ENCODE data around the gene SLC44A5.
"Not testable (repeated sequence)": the region's sequence is repeated elsewhere in the genome, so short reads cannot be mapped to it uniquely, and the experiment has no call there.

The SLC44A5 gene

DNA sequence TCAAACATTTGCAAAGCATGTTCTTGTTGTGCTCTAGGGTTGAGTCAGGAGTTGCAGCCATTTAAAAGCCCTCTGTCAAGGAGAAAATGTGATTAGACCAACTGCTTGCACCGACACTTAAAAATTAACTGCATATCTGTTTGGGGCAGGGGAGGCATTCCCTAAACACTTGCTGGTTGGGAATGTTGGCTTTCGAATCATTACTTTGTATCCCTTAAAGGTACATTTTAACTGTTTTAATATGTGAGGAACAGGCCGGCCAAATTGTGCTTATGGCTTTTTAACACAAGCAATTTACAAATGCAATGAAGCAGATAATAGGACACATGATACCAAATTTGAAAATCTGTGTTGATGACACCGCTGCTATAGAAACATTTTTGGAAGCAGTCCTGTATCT lies 317.6 kb downstream of the SLC44A5 start:
- no peak for DNase-seq (ENCODE audit: extremely low read depth in 1 of 2, low read depth in 1 of 2)

DNA sequence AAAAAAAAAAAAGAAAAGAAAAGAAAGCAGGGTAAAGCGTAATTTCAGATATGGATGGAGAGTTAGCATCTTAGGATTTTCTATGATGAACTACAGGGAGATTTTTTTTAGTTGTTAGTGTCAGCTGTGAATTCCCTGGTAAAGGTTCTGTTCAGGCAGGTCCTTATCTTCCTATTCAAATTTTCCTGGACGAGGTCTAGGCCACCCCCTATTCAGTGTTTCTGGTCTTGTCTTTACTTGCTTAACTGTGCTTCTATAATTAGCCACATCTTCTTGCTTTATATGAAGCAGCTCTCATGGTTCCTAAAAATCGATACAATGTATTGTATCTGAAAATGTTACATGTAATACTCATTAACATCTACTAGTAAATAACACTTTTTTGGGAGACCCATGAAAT lies 318.9 kb downstream of the SLC44A5 start:
- DNase-seq (ENCODE audit: extremely low read depth in 1 of 2, low read depth in 1 of 2), result no peak

DNA sequence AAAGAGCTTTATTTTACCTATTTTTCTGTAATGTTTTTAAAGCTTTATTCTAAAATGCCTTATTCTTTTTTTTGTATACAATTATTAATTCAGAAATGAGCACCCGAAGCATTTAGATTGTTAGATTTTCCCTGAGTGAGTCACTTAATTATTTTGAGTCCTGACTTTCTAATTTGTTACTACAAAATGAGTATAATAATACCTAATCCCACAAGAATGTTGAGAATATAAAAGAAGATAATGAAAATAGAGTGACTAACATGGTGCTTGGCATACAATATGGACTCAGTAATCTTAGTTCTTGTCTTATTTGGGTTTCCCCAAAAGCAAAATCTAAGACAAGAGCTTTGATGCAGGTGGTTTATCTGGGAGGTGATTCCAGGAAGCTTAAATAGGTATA lies 334.5 kb downstream of the SLC44A5 start:
- DNase-seq (ENCODE audit: extremely low read depth in 1 of 2, low read depth in 1 of 2), result no peak

DNA sequence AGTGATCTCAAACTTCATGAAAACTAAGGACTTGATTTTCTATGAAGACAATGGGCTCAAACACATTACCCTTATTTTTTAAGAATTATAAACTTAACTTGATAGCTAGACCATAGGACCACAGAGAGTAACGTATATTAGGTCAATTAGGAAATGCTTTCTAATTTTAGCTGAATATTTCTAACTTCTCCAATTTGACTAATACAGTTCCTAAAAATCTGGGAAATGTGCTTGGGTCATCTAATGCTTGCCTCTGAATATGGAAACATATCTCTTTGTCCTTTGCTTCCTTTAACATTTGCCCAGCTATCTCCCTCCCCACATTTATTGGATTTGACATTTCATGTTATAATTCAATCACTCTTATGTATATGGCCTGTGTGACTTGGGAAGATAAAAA lies 335.3 kb downstream of the SLC44A5 start:
- DNase-seq (ENCODE audit: extremely low read depth in 1 of 2, low read depth in 1 of 2), result no peak

DNA sequence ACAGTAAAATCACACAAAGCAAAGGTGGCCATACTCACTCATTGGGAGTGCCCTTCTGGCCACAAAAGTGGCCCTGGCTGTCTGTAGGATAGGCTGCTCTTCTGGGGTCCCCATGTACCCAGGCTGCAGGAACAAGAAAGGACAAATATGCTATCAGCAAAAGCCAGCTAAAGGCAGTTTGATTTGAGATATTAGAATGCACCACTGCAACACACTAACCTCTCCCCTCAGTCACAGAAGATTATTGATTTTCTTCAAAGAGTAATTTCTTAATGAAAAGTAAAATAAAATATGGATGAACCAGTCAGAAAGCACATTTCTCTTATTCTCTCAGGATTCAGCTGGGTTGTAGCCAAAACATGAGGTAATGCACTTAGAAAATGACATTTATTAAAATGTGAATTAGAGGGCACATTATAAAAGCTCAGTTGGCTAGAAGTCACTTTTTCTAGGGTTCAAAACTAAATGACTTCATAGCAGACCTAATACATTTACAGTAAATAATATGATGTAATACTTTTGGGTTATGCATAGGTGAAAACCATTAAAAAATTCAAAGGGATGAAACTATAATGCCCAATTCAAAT lies 335.9 kb downstream of the SLC44A5 start:
- no peak for DNase-seq (ENCODE audit: extremely low read depth in 1 of 2, low read depth in 1 of 2)

DNA sequence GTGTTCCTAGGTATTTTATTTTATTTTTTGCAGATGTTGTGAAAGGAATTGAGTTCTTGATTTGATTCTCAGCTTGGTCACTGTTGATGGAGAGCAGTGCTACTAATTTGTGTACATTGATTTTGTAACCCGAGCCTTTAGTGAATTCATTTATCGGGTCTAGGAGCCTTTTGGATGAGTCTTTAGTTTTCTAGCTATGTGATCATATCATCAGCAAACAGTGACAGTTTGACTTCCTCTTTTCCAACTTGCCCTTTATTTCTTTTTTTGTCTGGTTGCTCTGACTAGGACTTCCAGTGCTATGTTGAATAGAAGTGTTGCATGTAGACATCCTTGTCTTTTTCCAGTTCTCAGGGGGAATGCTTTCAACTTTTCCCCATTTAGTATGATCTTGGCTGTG lies 337.8 kb downstream of the SLC44A5 start:
- DNase-seq (ENCODE audit: extremely low read depth in 1 of 2, low read depth in 1 of 2), result no peak

DNA sequence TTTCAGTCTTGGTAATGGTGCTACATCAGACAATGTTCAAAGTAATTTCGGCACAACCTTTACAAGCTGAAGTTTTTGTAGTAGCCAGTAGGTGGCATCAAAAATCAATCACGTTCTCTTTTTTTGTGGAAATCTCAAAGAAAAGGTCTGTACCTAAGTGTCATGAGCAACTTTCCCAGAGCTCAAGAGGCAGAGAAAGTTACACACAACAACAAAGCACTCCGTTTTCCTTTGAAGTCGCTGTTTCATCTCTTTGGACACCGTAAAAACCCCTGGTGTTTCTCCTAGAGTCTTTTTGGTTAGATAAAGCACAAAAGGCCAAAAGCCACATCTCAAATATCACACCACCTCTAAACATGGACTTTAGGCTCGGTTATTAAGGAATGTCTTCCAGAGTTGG lies 345.1 kb downstream of the SLC44A5 start:
- DNase-seq (ENCODE audit: extremely low read depth in 1 of 2, low read depth in 1 of 2), result no peak

DNA sequence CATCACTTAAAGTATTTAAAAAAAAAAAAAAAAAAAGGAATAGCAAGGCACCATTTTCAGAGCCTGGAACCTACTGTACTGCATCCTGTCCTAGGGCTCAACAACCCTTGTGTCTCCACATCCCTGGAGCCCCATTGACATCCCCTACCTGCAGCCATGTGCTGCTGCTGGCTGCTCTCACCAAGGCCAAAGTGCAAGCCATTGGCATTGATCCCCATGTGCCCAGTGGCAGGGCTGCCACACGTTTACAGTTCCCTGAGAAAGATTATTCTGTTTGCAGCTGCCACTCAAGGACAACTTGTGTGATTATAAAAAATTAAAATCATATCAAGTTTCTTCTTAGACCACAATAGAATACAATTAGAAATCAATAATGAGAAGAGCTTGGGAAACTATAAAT lies 346.8 kb downstream of the SLC44A5 start:
- DNase-seq (ENCODE audit: extremely low read depth in 1 of 2, low read depth in 1 of 2), result no peak

DNA sequence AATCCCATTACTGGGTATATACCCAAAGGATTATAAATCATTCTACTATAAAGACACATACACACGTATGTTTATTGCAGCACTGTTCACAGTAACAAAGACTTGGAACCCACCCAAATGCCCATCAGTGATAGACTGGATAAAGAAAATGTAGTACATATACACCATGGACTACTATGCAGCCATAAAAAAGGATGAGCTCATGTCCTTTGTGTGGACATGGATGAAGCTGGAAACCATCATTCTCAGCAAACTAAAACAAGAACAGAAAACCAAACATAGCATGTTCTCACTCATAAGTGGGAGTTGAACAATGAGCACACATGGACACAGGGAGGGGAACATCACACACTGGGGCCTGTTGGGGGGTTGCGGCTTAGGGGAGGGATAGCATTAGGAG lies 347.3 kb downstream of the SLC44A5 start:
- DNase-seq (ENCODE audit: extremely low read depth in 1 of 2, low read depth in 1 of 2), result not testable (repeated sequence)

DNA sequence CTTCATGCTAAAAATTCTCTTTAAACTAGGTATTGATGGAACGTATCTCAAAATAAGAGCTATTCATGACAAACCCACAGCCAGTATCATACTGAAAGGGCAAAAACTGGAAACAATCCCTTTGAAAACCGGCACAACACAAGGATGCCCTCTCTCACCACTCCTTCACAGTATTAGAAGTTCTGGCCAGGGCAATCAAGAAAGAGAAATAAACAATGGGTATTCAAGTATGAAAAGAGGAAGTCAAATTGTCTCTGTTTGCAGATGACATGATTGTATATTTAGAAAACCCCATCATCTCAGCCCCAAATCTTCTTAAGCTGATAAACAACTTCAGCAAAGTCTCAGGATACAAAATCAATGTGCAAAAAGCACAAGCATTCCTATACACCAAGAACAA lies 349.0 kb downstream of the SLC44A5 start:
- not testable (repeated sequence) for DNase-seq (ENCODE audit: extremely low read depth in 1 of 2, low read depth in 1 of 2)

DNA sequence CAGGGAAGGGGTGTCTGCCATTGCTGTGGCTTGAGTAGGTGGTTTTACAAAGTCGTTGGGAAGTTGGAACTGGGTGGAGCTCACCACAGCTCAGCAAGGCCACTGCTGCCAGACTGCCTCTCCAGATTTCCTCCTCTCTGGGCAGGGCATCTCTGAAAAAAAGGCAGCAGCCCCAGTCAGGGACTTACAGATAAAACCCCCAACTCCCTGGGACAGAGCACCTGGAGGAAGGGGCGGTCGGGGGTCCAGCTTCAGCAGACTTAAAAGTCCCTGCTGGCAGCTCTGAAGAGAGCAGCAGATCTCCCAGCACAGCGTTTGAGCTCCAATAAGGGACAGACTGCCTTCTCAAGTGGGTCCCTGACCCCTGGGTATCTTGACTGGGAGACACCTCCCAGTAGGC lies 352.6 kb downstream of the SLC44A5 start:
- no peak for DNase-seq (ENCODE audit: extremely low read depth in 1 of 2, low read depth in 1 of 2)

DNA sequence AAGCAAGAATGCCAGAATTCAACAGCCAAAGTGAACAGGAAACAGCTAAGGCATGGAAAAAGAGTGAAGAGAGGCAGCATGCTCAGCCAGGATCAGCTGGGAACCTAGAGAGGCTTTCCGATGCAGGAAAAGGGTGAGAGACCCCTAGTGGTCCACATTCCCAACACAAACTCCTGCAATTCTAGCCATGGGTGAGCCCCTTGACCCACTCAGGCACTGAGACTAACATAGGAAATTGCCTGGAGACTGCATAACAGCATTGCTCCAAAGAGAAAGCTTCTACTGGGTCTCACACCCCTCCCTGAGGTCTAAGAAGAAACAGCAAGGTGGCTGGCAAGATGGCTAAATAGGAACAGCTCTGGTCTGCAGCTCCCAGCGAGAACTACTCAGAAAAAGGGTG lies 353.5 kb downstream of the SLC44A5 start:
- DNase-seq (ENCODE audit: extremely low read depth in 1 of 2, low read depth in 1 of 2), result no peak

DNA sequence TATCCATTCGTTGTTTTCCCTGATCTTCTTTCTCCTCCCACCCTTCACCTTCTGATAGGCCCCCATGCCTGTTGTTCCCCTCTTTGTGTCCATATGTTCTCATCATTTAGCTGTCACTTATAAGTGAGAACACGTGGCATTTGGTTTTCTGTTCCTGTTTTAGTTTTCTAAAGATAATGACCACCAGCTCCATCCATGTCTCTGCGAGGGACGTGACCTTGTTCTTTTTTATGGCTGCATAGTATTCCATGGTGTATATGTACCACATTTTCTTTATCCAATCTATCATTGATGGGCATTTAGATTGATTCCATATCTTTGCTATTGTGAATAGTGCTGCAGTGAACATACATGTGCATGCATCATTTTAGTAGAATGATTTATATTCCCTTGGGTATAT lies 360.8 kb downstream of the SLC44A5 start:
- DNase-seq (ENCODE audit: extremely low read depth in 1 of 2, low read depth in 1 of 2), result not testable (repeated sequence)

DNA sequence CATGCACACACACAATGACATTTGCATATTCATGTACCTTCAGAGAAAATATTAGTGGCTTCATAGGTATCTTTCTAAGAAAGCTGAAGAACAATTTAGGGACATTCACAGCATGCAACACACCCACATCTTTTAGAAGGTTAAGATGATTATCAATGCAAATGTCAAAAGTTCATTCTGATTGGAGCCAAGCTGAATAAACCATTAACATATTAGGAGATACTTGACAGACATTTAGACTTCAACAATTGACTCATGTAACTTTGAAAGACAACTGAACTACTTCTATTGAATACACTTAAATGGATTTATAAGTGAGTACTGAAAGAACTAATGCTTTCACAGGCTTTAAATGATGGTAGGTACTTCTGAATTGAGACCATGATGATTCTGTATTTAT lies 365.7 kb downstream of the SLC44A5 start:
- DNase-seq (ENCODE audit: extremely low read depth in 1 of 2, low read depth in 1 of 2), result no peak

DNA sequence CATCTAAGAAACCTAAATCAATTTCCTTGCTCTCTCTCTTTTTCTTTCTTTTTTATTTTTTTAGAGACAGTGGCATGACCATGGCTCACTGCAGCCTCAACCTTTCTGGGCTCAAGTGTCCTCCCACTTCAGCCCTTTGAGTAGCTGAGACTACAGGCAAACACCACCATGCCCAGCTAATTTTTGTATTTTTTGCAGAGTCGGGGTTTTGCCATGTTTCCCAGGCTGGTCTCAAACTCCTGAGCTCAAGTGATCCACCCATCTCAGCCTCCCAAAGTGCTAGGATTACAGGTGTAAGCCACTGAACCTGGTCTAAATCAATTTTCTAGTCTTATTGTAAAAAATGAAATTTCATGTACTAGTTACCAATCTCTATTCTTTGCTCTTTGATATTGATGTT lies 367.8 kb downstream of the SLC44A5 start:
- DNase-seq (ENCODE audit: extremely low read depth in 1 of 2, low read depth in 1 of 2), result no peak

DNA sequence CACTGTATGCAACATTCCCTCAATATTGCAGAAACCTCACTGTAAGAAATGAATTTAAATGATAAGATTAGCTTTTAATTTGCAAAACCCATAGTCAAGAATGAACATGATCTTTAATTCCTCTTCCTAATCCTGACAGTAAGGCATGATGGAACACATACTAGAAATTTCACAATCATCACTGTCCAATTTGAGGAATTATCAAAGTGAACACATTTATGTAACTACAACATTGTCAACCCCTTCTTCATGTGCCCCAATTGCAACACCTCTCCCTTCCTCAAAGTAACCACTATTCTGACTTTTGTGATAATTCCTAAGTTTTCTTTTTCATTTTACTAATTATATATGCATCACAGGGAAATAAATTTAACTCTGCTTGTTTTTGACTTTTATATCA lies 373.6 kb downstream of the SLC44A5 start:
- no peak for DNase-seq (ENCODE audit: extremely low read depth in 1 of 2, low read depth in 1 of 2)

DNA sequence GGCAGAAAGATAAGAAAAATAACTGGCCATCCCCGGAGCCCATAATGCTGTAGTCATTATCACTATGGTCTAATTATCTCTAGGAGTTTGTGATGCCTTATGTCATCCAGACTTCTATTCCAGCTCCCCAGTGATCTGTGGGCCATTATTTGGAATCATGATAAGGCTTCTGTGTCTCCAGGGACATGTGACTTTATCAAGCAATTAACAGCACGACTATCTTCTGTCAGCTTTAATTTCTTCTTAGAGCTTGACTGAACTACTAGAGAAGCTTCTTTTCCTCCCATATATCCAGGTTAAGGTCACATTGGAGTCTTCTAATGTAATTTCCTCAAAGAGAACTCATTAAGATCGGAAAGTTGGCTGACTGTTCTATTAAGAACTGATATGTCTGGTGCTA lies 376.4 kb downstream of the SLC44A5 start:
- DNase-seq (ENCODE audit: extremely low read depth in 1 of 2, low read depth in 1 of 2), result no peak

DNA sequence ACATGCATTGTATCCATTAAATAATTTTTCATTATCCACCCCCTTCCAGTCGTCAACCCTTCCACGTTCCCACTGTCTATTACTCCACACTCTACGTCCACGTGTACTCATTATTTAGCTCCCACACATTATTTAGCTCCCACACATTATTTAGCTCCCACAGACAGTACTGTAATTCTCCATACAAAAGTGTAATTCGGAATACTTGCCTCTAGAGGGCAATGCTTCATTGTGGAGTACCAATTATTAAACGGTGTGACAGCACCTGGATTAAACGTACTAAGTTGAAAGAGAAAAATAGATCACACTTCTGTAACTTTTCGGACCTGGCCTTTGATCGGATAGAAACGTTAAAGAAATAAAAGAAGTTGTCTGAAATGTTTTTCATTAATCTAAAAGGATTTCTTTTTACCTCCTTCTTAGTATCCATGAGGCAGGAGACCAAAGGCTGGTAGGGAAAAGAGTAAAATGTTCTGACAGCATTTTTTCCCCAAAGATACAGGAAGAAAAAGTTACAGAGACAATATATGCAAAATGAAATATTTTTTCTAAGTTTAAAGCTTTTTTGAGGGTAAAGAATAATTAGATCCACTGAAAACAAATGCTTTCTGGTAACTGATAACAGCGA lies 377.5 kb downstream of the SLC44A5 start:
- no peak for DNase-seq (ENCODE audit: extremely low read depth in 1 of 2, low read depth in 1 of 2)

DNA sequence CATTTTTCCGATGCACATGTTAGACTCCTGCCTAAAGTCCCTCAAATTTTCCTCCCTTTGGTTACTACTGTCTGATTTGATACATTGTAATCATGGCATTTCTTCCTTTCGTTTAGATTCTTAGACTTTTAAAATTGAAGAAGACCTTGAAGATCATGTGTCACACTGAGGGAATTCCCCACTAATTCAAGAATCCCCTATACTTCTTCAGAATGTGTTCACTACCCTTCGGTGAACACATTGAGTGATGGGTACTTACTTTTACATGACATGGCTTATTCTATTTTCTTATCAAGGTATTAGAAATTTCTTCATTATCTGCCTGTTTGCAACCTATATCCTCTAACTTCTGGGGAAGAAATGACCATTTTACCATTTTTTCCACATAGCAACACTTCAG lies 390.8 kb downstream of the SLC44A5 start:
- no peak for DNase-seq (ENCODE audit: extremely low read depth in 1 of 2, low read depth in 1 of 2)

DNA sequence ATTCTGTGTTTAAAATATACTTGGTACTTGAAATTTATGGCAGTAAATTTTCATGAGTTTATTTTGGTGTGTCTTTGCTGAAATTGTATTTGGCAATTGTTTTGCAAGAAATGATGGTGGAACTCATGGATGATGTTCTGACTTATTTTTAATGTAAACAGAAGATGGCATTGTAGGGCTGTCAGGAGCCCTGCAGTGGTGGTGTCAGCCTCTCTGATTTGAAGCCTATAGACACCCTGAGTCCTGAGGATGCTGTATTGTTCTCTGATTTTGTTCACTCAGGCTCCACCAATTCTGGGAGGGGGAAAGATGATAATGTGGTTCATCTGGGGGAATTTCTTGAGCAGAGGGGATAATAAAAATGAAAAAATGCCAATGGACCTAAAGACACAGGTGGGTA lies 396.9 kb downstream of the SLC44A5 start:
- DNase-seq (ENCODE audit: extremely low read depth in 1 of 2, low read depth in 1 of 2), result no peak

DNA sequence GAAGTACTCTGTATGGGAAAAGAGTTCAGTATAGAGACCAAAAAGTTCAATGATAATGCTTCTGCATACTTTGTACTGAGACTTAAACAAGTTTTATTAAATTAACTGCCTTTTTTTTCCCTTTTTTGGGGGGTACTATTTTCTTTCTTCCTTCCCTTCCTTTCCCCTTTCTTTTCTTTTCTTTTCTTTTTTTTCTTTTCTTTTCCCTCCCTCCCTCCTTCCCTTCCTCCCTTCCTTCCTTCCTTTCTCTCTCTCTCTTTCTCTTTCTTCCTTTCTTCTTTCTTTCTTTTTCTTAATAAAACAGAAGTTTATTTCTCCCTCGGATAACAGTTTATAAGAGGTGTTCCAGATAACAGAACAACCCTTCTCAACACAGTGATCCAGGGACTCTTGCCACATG lies 399.3 kb downstream of the SLC44A5 start:
- DNase-seq (ENCODE audit: extremely low read depth in 1 of 2, low read depth in 1 of 2), result no peak

DNA sequence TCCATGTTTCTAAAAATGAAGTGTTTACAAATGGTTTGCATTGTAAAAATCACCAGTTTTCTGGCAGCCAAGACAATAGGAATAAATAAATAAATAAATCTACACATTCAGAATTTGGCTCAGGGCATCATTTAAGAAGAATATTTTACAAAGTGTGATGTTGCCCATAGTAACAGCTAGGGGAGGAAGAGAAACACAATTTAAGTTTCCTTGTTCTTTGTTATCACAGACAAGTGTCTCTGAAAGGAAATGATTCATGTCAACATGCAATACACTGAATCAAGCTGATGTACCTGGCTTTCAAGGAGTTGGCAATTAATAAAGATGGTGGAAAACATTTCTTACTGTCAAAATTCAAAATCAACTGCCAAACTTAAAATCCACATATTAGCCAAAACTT lies 402.1 kb downstream of the SLC44A5 start:
- no peak for DNase-seq (ENCODE audit: extremely low read depth in 1 of 2, low read depth in 1 of 2)
